Sigmoid colon (tissue), 4 donors: ENCODE measurements around the gene SCN9A.

ENCODE experiments used
- CTCF ChIP-seq, 4 experiments: fragments of 450-650 bp in 3 of 4; fragments of 200-600 bp in 1 of 4; IDR thresholded peaks; one replicate each; pipeline ENCODE4 v1.5.1; 2016 to 2019; ENCODE audit warnings: antibody characterized with exemption in 4 of 4, mild to moderate bottlenecking in 3 of 4, moderate library complexity in 2 of 4
- POLR2A ChIP-seq, 2 donors: fragments of 450-650 bp; IDR thresholded peaks; one replicate each; pipeline ENCODE4 v1.6.1; 2016; ENCODE audit warnings: antibody characterized with exemption in 2 of 2, mild to moderate bottlenecking in 2 of 2, moderate library complexity in 2 of 2
- POLR2AphosphoS5 ChIP-seq, 4 donors: sonication (generic); formaldehyde crosslinking; IDR thresholded peaks; one replicate each; pipeline ENCODE4 v1.6.1; 2017; ENCODE audit warnings: antibody characterized with exemption in 4 of 4

- TF ChIP-seq CTCF (IDR thresholded peaks at IDR 0.05): no peak
- TF ChIP-seq POLR2A (IDR thresholded peaks at IDR 0.05): no peak
- no peak for TF ChIP-seq POLR2AphosphoS5 (IDR thresholded peaks at IDR 0.05)
These were observed 178.3 kb downstream of the SCN9A start for GRCh38 chr2:166197446-166197845.
